CD8-positive, alpha-beta memory T cell (primary cell): ENCODE data around the gene RSPO4. TPM values are rescaled to one million over a fixed set of nuclear protein-coding genes. Genes with fewer than 3 reads are reported as not detected.

ENCODE experiments used
- CTCF ChIA-PET: fragments of 350-600 bp; sonication (Branson Sonifier 250); formaldehyde crosslinking; loops from one replicate; lab custom pipeline; 2021; ENCODE audit warnings: antibody characterized with exemption; lab: Charles Lee
- POLR2A ChIA-PET: fragments of 350-600 bp; sonication (Branson Sonifier 250); formaldehyde crosslinking; loops from one replicate; lab custom pipeline; 2021; ENCODE audit warnings: antibody characterized with exemption; lab: Charles Lee
- DNase-seq, 5 donors: peaks; one replicate each; pipeline versions ENCODE4 v3.0.0 to v3.0.0-alpha.2; 2020 to 2022; ENCODE audit warnings: mixed read lengths in 1 of 5
- H3K27ac ChIP-seq: one replicate; pipeline ENCODE4 v1.7.0; 2013; ENCODE audit warnings: low read depth, mild to moderate bottlenecking, low read length, moderate library complexity
- H3K27me3 ChIP-seq: 2 replicates; pipeline ENCODE4 v1.7.0; 2013; ENCODE audit warnings: low read length, mild to moderate bottlenecking; ENCODE audit not compliant: insufficient read depth, poor library complexity, severe bottlenecking
- H3K36me3 ChIP-seq: 2 replicates; pipeline ENCODE4 v1.7.0; 2013; ENCODE audit warnings: mild to moderate bottlenecking, low read length, moderate library complexity; ENCODE audit not compliant: insufficient read depth
- H3K4me1 ChIP-seq: 2 replicates; pipeline ENCODE4 v1.7.0; 2013; ENCODE audit warnings: mild to moderate bottlenecking, low read length, moderate library complexity; ENCODE audit not compliant: insufficient read depth
- H3K4me3 ChIP-seq: 2 replicates; pipeline ENCODE4 v1.7.0; 2013; ENCODE audit warnings: mild to moderate bottlenecking, low read length
- H3K9me3 ChIP-seq: 2 replicates; pipeline ENCODE4 v1.7.0; 2013; ENCODE audit warnings: mild to moderate bottlenecking, low read length
- H3K27ac Mint-ChIP-seq, 8 donors: one replicate each; pipeline ENCODE4 v1.8.0; 2020 to 2021; ENCODE audit warnings: mixed read lengths in 8 of 8, mild to moderate bottlenecking in 6 of 8, inconsistent platforms in 3 of 8, moderate library complexity in 3 of 8
- H3K27me3 Mint-ChIP-seq, 2 donors: one replicate each; pipeline ENCODE4 v1.8.0; 2020 to 2021; ENCODE audit warnings: mixed read lengths in 2 of 2, mild to moderate bottlenecking in 1 of 2, moderate library complexity in 1 of 2
- H3K36me3 Mint-ChIP-seq, 3 donors: one replicate each; pipeline ENCODE4 v1.8.0; 2020 to 2021; ENCODE audit warnings: mixed read lengths in 3 of 3, inconsistent platforms in 1 of 3, mild to moderate bottlenecking in 1 of 3
- H3K4me1 Mint-ChIP-seq, 3 donors: one replicate each; pipeline ENCODE4 v1.8.0; 2020 to 2021; ENCODE audit warnings: mixed read lengths in 3 of 3, inconsistent platforms in 1 of 3, mild to moderate bottlenecking in 1 of 3
- H3K4me3 Mint-ChIP-seq, 7 donors: one replicate each; pipeline ENCODE4 v1.8.0; 2020 to 2021; ENCODE audit warnings: mixed read lengths in 7 of 7, mild to moderate bottlenecking in 6 of 7, moderate library complexity in 4 of 7, inconsistent platforms in 2 of 7
- H3K9me3 Mint-ChIP-seq, 5 donors: one replicate each; pipeline ENCODE4 v1.8.0; 2020 to 2022; ENCODE audit warnings: mixed read lengths in 5 of 5, mild to moderate bottlenecking in 3 of 5, moderate library complexity in 2 of 5, inconsistent platforms in 1 of 5
- polyA plus RNA-seq: library from polyadenylated mRNA; unstranded; fragments of 300-500 nt; fragmentation: Illumina TruSeq; gene quantifications from one replicate; pipeline ENCODE4 v1.2.3, GENCODE V29; 2021
- total RNA-seq, 2 experiments: library from RNA; stranded (reverse); gene quantifications; one replicate each; pipeline ENCODE4 v1.2.3, GENCODE V29; 2021

RSPO4 gene
- total and polyA plus RNA-seq, 3 experiments from 2014 or later: not detected

DNA sequence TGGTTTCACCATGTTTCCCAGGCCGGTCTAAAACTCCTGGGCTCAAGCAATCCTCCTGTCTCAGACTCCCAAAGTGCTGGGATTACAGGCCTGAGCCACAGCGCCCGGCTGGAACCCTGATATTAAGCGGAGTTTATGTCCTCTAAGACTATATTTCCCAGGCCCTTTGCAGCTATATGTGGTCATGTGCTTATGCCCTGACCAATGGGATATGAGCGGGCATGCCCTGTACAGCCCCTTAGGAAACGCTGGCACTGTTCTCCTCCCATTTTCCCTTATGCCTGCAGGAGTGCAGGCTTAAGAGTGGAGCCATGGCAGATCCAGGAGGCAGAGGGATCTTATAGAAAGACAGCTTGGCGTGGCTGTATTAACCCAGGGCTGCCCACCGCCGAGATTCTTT is 29.9 kb downstream of the RSPO4 start:
- H3K27ac Mint-ChIP-seq: peak overlapping the region in 1 of 8 donors; percentile 42
- no peaks in the 10 kb centered on the region for H3K36me3 Mint-ChIP-seq
- H3K27me3 Mint-ChIP-seq: peaks cover 10 to 13% of the 10 kb centered on the region in 2 donors
- H3K9me3 Mint-ChIP-seq: no peaks in the 10 kb centered on the region
- CTCF ChIA-PET: no interaction called here
- H3K4me1 Mint-ChIP-seq: peaks cover 2 to 4% (median 3%) of the 10 kb centered on the region in 3 donors
- H3K4me1 ChIP-seq: no peaks in the 10 kb centered on the region
- no peaks in the 10 kb centered on the region for H3K27me3 ChIP-seq
- H3K27ac ChIP-seq: no peak overlapping the region
- POLR2A ChIA-PET: no interaction called here
- DNase-seq: no peak
- no peaks in the 10 kb centered on the region for H3K36me3 ChIP-seq
- H3K4me3 ChIP-seq: no peak overlapping the region
- no peak overlapping the region for H3K4me3 Mint-ChIP-seq
- no peaks in the 10 kb centered on the region for H3K9me3 ChIP-seq

DNA sequence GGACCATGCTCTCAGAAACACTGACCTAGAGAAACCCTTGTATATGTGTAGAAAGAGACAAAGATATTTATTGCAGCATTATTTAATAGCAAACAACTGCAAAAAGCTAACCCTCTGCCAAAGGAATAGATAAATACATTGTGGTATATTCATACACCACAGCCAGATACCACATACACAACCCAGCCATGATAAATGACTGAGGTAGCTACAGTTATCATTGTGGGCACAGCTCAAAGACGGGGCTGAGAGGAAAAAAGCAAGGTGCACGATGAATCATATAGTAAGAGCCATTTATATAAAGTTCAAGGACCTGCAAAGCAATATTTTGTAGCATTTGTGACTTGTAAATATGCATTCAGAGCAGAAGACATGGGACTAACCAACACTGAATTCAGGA is 30.8 kb downstream of the RSPO4 start:
- no peak overlapping the region for H3K4me3 Mint-ChIP-seq
- DNase-seq: no peak
- no peaks in the 10 kb centered on the region for H3K36me3 Mint-ChIP-seq
- peaks cover 10 to 13% of the 10 kb centered on the region in 2 donors for H3K27me3 Mint-ChIP-seq
- no peaks in the 10 kb centered on the region for H3K4me1 ChIP-seq
- H3K27ac Mint-ChIP-seq: no peak overlapping the region
- no peak overlapping the region for H3K4me3 ChIP-seq
- CTCF ChIA-PET: interaction anchor here (1.0 to 1.3 kb wide), 2 partner anchors 15 to 153 kb away, joined by 3 to 6 read pairs; no protein-coding TSS in a partner anchor
- peaks cover 2 to 4% (median 3%) of the 10 kb centered on the region in 3 donors for H3K4me1 Mint-ChIP-seq
- POLR2A ChIA-PET: no interaction called here
- no peaks in the 10 kb centered on the region for H3K27me3 ChIP-seq
- no peaks in the 10 kb centered on the region for H3K9me3 Mint-ChIP-seq
- no peak overlapping the region for H3K27ac ChIP-seq
- no peaks in the 10 kb centered on the region for H3K9me3 ChIP-seq
- H3K36me3 ChIP-seq: no peaks in the 10 kb centered on the region

DNA sequence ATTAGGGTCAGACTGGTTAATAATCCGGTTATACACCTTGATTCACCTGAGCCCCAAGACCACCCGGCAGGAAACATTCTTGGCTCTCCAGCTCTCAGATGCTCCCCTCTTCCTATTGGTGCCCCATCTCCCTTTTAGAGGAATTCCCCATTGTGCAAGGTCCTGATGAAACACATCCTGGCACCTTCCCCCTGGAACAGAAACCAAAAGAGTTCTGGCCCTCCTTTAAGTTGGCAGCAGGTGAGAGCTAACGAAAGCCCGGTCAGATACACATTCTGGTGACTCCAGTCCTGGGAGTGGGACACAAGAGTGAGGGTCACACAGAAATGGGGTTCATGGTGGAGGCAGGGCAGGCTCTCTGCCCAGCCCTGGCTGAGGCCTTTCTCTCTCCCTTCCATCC is 32.2 kb downstream of the RSPO4 start:
- ChIA-PET CTCF (interaction anchor here (1.5 kb wide), 1 partner anchor 154 kb away, joined by 3 read pairs; no protein-coding TSS in a partner anchor), POLR2A (no interaction called here)
- Histone ChIP-seq H3K4me1 (no peaks in the 10 kb centered on the region), H3K4me3 (no peak overlapping the region), H3K27me3 (no peaks in the 10 kb centered on the region), H3K27ac (no peak overlapping the region), H3K9me3 (no peaks in the 10 kb centered on the region), H3K36me3 (no peaks in the 10 kb centered on the region)
- Mint-ChIP-seq H3K27me3 (peaks cover 11 to 24% of the 10 kb centered on the region in 2 donors), H3K9me3 (no peaks in the 10 kb centered on the region), H3K4me1 (peaks cover 2 to 4% (median 3%) of the 10 kb centered on the region in 3 donors), H3K27ac (no peak overlapping the region), H3K36me3 (no peaks in the 10 kb centered on the region), H3K4me3 (no peak overlapping the region)
- no peak for DNase-seq

DNA sequence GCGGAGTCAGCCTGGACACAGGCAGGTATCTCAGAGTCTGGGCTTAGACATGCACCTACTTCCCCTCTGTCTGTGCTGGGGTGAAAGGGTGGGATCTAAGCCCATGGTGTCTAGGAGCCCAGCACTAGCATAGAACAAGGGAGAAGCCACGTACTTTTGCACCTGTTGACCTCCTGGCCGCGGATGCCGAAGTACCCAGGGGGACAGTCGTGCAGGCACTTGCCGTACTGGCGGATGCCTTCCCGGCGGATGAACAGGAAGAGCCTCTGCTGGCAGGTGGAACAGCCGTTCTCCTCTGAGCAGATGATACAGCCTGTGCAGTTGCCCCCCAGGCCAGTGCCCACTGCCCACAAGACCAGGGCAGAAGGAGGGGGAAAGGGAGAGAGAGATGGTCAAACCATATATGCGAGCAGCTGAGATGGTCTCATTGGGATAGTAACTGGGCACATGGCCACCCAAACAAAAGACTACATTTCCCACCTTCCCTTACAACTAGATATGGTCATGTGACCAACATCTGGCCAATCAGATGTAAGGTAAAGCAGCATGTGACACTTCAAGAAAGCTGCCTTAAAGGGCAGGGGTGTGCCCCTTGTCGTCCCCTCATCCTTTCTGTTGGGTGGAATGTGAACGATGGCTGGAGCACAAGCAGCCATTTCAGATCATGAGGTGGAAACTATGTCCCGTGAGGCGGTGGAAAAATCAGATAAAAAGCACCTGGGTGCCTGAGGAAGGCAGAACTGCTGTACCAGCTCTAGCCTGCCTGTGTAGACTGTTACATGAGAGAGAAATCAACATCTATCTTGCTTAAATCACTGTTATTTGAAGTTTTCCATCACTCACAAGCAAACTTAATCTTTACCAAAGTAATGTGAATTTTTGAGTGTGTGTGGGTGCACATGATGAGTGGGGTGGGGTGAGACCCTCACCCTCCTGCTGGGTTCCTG is 34.0 kb downstream of the RSPO4 start:
- H3K9me3 Mint-ChIP-seq: no peaks in the 10 kb centered on the region
- no peak overlapping the region for H3K27ac Mint-ChIP-seq
- no peaks in the 10 kb centered on the region for H3K27me3 ChIP-seq
- H3K4me3 ChIP-seq: no peak overlapping the region
- H3K4me1 ChIP-seq: no peaks in the 10 kb centered on the region
- H3K27ac ChIP-seq: no peak overlapping the region
- no peak overlapping the region for H3K4me3 Mint-ChIP-seq
- ChIA-PET POLR2A (no interaction called here), CTCF (no interaction called here)
- no peak for DNase-seq
- no peaks in the 10 kb centered on the region for H3K36me3 Mint-ChIP-seq
- H3K27me3 Mint-ChIP-seq: peaks cover 15 to 37% of the 10 kb centered on the region in 2 donors
- no peaks in the 10 kb centered on the region for H3K4me1 Mint-ChIP-seq
- no peaks in the 10 kb centered on the region for H3K36me3 ChIP-seq
- H3K9me3 ChIP-seq: no peaks in the 10 kb centered on the region

DNA sequence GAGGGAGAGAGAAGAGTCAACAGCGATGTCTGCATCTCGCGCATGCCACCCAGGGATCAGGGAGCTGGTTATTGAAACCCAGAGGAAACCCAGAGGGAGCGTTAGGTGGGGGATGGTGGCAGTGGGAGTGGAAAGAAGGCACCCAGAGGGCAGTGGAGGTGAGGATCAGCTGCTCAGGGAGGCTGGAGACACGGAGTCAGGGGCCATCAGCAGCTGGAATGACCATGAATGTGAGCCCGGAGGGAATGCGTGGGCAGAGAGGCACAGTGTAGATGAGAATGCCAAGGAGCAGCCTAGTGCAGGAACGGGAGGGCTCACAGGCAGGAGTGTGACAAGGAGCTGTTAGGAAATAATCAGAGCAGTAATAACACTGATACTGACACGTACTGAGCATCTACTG is 36.2 kb downstream of the RSPO4 start:
- Mint-ChIP-seq H3K36me3 (no peaks in the 10 kb centered on the region), H3K27ac (no peak overlapping the region), H3K27me3 (peaks cover 18 to 44% of the 10 kb centered on the region in 2 donors), H3K4me1 (no peaks in the 10 kb centered on the region), H3K9me3 (no peaks in the 10 kb centered on the region), H3K4me3 (no peak overlapping the region)
- DNase-seq: no peak
- ChIA-PET POLR2A (no interaction called here), CTCF (interaction anchor here (1.0 to 1.6 kb wide), 3 partner anchors 9 to 147 kb away, joined by 4 to 5 read pairs (median 4); no protein-coding TSS in a partner anchor)
- no peak overlapping the region for H3K27ac ChIP-seq
- no peaks in the 10 kb centered on the region for H3K4me1 ChIP-seq
- no peaks in the 10 kb centered on the region for H3K36me3 ChIP-seq
- H3K27me3 ChIP-seq: no peaks in the 10 kb centered on the region
- no peaks in the 10 kb centered on the region for H3K9me3 ChIP-seq
- H3K4me3 ChIP-seq: no peak overlapping the region

DNA sequence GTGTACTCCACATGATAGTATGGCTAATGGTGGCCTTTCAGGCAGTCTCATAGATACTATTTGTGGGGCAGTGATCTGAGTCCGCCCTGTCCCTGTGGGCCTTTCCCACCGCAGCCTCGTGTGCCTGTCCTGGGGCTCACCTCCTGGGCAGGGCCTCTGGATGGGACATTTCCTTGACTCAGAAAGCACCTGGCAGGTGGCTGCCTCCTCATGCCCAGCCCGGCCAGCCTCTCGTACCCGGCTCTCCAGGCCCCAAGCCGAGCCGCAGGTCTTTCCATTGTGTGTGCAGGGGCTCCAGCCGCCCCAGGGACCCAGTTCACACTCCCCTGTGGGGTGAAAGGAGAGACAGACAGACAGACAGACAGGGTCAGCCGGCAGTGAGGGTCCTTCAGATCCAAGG is 38.3 kb downstream of the RSPO4 start:
- POLR2A ChIA-PET: no interaction called here
- Histone ChIP-seq H3K4me1 (no peaks in the 10 kb centered on the region), H3K27me3 (no peaks in the 10 kb centered on the region), H3K9me3 (no peaks in the 10 kb centered on the region), H3K27ac (no peak overlapping the region), H3K4me3 (no peak overlapping the region), H3K36me3 (no peaks in the 10 kb centered on the region)
- CTCF ChIA-PET: no interaction called here
- Mint-ChIP-seq H3K27ac (no peak overlapping the region), H3K36me3 (no peaks in the 10 kb centered on the region), H3K9me3 (no peaks in the 10 kb centered on the region), H3K4me1 (no peaks in the 10 kb centered on the region), H3K4me3 (no peak overlapping the region), H3K27me3 (peaks cover 16 to 50% of the 10 kb centered on the region in 2 donors)
- DNase-seq: no peak

DNA sequence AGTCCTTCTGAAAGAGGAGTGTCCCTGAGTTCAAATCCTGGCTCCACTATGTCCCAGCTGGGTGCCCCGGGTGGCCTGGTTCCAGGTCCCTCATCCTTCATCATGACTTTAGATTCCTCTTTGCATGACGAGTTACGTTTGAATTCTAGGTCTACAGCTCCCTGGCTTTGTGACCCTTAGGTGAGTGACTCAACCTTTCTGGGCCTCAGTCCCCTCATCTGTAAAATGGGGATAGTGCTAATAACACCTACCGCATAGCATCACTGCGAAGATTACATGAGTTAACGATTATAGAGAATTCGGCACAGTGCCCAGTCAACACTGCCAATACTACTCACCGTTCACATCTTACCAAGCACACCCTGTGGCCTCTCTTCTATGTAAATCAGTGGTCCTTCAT is 39.4 kb downstream of the RSPO4 start:
- Histone ChIP-seq H3K27me3 (no peaks in the 10 kb centered on the region), H3K4me1 (no peaks in the 10 kb centered on the region), H3K36me3 (no peaks in the 10 kb centered on the region), H3K4me3 (no peak overlapping the region), H3K27ac (no peak overlapping the region), H3K9me3 (no peaks in the 10 kb centered on the region)
- Mint-ChIP-seq H3K27me3 (peaks cover 12 to 53% of the 10 kb centered on the region in 2 donors), H3K4me1 (no peaks in the 10 kb centered on the region), H3K4me3 (no peak overlapping the region), H3K36me3 (no peaks in the 10 kb centered on the region), H3K9me3 (no peaks in the 10 kb centered on the region), H3K27ac (no peak overlapping the region)
- ChIA-PET CTCF (no interaction called here), POLR2A (no interaction called here)
- DNase-seq: no peak

DNA sequence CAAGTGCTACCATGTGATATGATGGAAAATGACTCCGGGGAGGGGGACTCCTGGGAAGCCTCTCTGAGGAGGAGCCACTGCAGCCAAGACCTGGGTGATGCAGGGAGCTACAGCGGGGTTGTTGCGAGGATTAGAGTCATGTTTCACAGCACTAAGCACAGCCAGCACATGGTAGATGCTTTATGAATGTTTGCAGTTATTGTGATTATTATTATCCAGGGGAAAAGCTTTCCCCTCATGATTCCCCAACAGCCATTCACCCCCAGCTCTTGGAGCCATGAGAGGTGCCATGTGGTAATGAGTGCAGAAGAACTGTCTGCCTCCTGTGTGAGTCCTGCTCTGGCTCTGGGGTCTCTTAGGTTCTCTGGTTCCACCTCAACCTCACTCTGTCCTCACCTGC is 39.9 kb downstream of the RSPO4 start:
- ChIA-PET POLR2A (no interaction called here), CTCF (no interaction called here)
- Mint-ChIP-seq H3K4me1 (no peaks in the 10 kb centered on the region), H3K36me3 (no peaks in the 10 kb centered on the region), H3K27ac (no peak overlapping the region), H3K4me3 (no peak overlapping the region), H3K9me3 (no peaks in the 10 kb centered on the region), H3K27me3 (peaks cover 14 to 54% of the 10 kb centered on the region in 2 donors)
- DNase-seq: no peak
- Histone ChIP-seq H3K36me3 (no peaks in the 10 kb centered on the region), H3K4me3 (no peak overlapping the region), H3K27ac (no peak overlapping the region), H3K9me3 (no peaks in the 10 kb centered on the region), H3K4me1 (no peaks in the 10 kb centered on the region), H3K27me3 (no peaks in the 10 kb centered on the region)
